GM21526 (cell line): ENCODE measurements around the gene DISC1.
"Not testable (repeated sequence)": the region's sequence is repeated elsewhere in the genome, so short reads cannot be mapped to it uniquely, and the experiment has no call there.

Source experiments
- ATAC-seq: cut with Tn5 transposase; IDR thresholded peaks from one replicate; pipeline ENCODE4 v1.9.1; 2021; ENCODE audit warnings: moderate library complexity; ENCODE audit not compliant: unreplicated experiment, low FRiP score

Gene DISC1

DNA sequence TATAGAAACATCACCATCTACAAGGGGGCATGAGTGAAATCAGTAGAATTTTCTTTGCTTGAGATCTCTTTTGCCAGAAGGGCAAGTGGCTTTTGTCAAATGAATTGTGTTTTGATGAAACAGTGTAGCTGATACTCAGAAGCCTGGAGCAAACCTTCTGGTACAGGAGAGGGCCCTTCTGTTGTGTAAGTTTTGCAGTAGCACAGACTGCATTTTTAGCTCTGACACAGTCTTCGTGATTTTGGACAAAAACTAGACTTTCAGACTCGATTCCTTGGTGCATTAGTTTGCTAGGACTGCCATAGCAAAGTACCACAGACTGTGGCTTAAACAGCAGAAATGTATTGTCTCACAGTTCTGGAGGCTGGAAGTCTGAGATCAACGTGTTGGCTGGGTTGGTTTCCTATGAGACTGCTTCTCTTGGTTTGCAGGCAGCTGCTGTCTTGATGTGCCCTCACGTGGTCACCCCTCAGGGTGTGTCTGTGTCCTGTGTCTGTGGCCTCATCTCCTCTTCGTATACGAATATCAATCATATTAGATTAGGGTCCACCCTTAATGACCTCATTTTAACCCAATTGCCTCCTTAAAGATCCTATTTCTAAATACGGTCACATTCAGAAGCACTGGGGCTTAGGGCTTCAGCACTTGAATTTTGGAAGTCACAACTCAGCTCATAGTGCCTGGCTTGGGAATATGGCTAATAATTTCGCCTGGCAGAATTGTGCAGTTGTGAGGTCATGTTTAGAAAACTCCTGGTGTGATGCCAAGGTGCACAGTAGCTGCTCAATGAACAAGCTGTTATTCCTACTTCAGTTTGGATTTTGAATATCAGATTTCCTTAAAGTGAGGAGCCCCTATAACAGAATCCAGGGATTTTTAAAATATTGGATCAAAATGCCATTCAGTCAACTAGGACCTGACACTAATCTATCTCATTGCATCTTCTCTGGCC is 21.2 kb upstream of the DISC1 start:
- ATAC-seq, result no peak

DNA sequence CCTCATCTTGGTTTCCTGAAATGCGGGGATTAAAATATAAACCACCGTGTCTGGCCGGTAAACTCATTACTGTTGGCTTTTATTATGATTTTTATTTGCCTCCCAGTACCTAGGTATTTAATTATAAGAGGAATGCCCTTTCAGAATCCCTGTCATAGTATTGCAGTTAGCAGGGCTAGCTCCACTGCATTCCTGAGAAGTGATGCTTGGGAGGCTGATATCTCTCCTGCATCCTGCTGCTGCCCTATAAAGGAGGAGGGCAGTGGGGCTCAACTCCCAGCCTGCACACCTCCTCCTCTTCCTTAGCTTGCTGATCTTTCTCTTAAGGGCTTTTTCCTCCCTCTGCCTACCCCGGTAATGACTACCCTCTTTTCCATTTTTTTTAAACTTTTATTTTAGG is 19.9 kb upstream of the DISC1 start:
- no peak for ATAC-seq

DNA sequence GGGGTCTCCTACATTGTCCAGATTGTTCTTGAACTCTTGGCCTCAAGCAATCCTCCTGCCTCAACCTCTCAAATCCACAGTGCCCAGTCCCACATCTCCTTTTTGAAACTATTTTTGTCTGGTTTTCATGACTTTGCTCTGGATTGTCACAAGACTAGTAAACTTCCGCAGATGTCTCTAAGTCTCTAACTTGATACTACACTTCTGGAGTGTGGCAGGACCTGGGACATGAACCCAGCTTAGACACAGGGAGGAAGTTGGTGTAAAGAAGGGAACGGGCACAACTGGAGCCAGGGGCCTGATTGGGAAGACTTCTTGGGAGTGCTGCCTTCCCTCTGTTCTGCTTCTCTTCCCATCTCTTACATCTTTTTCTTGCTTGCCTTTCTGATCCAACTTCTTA is 16.2 kb upstream of the DISC1 start:
- ATAC-seq, result no peak

DNA sequence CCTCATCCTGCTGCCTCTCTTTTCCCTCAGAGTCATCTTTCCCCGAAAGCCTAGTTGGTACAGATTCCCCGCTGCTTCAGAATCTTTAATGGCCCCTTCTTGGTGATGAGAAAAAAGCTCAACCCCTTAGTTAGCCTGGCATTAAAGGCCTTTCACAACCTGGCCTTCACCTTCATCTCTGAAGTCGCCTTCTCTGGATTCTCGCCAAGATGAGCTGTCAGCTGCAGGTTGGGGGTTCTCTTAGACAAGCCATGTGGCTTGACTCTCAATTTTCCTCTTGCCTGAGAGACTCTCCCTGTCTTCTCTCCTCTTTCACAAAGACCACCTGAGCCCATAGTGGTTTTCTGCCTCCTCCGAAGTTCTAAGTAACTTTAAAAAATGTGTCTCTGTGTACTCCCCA is 15.5 kb upstream of the DISC1 start:
- no peak for ATAC-seq

DNA sequence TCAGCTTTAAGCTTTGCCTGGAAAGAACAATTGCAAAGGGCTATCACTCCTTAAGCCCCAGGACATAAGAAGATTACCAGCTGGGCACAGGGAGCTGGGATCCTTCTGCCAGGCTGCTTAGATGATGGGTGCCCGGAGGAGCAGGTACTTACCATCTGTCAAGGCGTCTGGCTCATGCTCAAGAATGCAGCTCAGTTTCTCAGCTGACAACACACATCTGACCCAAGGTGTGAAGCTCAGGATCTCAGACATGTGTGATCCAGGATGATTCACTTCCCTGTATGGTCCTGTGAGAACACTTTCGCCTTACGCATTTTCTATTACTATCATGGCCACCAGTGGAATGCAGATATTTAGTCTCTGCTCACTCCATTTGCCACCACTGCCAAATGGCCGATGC is 14.7 kb upstream of the DISC1 start:
- no peak for ATAC-seq

DNA sequence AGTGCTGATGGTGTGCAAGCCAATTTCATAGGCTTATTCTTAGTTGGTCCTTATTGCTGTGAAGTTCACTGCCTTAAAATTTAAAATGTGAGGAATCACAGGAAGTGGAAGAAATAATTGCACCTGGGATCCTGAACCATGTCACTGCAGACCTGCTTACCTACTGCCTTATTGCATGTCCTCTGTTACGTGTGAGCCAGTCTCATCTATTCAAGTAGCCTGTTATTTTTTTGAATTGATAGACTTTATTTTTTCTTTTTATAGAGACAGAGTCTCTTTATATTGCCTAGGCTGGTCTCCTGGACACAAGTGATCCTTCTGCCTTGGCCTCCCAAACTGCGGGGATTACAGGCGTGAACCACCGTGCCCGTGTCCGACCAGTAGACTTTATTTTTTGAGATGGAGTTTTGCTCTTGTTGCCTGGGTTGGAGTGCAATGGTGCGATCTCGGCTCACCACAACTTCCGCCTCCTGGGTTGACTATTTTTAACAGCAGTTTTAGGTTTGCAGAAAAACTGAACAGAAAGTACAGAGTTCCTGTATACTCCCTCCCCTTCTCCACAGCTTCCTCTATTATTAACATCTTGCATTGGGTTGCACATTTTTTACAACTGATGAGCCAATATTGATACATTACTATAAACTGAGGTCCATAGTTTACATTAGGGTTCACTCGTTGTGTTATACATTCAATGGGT is 14.0 kb upstream of the DISC1 start:
- ATAC-seq, result peak; percentile 91

DNA sequence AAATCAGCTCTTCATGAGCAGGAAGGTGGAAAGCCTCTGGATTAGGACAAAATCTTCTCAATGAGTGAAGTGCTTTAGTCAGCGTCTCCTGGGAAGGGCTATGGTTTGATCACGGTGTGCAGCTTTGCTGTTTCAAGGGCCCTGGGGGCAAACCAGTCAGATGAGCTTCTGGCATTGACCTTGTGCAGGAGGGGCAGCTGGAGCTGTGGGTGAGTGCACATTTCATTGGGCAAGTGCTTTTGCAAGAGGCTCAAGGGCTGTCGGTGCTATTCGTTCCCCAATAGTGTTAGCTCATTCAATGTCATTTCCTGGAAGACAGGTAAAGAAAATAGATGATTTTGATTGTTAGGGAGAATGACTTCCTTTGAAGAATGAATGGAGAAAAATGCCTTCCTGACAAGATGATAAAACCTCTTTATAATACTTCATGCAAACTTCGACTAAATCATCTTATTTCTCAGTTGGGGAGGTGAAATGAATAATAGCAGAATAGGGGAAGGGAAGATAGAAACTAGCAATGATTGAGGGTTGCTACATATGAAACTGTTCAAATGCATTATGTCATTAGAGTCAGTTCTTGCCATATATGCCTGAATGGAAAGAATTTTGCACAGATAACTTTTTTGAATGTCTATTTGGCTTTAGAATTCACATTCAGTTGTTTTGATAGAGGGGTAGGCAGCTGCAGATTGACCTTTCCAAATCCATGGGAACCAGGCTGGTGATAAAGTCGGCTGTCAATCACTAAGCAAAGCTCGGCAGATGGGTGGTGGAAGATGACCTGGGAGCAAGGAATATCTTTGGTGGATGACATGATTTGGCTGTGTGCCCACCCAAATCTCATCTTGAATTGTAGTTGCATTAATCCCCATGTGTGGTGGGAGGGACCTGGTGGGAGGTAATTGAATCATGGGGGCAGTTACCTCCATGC is 12.9 kb upstream of the DISC1 start:
- no peak for ATAC-seq

DNA sequence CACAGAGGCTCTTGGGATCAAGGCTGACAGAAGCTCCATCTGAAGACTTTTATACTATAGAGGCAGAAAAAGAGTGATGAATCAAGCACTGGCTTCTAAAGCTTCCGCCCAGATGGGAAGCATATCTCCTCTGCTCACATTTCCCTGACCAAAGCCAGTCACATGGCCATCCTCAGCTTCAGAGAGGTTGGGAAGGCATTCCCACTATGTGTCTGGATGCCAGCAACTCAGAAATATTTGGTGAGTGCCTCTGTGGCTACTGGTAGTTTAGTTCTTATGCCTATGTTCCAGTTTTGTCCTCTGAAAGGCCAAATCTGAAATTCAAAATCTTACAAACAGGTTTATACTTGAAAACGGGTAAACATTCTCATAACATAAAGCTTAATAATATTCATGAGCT is 9.9 kb upstream of the DISC1 start:
- ATAC-seq, result no peak

DNA sequence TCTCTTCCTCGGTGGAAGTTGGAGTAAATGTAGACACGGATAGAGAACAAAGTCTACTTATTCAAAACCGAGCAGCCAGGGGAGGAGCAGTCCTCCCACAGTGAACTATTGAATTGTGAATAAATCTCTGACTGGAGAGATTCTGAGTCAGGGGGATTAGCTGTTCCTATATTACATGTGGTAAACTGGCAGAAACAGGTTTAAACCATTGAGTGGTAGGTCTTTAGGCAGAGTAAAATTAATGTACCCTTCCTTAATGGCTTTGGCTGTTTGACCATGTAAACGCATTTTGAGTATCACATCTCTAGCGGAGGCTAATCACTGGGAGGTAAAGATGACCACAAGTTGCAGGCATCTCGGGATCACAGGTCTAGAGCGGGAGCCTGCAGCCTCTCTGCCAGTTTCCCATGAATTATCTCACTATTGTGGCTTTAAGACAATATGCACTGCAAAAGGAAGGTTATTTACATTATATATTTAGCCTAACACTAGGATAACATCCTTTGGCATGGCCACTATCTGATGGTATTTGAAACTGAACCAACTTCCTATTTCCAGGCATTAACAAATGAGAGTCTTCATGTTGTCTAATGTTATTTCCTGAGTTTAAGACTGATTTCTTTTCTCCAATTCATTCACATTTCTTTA is 7.9 kb upstream of the DISC1 start:
- ATAC-seq, result no peak

DNA sequence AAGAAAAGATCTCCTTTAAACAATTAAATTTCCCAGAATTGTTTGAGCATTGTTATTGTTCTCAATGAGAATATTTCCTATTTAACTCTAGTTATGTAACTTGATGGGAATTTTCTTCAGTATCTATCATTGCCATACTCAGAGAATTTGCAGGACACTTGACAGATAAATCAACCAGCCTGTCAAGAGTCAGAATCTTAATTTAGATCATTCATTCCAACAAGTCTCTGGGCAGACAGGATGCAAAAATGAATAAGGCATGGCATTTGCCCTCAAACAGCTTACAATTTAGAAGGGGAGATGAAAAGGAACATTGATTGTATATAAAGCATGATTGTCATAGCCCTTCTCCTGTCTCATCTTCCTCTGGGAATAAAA is 7.3 kb upstream of the DISC1 start:
- ATAC-seq, result no peak

DNA sequence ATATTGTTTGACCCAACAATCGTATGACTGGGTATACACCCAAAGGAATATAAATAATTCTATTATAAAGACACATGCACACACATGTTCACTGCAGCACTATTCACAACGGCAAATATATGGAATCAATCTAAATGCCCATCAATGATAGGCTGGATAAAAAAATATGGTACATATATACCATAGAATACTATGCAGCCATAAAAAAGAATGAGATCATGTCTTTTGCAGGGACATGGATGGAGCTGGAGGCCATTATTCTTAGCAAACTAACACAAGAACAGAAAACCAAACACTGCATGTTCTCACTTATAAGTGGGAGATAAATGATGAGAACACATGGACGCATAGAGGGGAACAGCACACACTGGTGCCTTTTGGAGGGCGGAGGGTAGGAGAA is 1.5 kb upstream of the DISC1 start:
- ATAC-seq, result not testable (repeated sequence)

DNA sequence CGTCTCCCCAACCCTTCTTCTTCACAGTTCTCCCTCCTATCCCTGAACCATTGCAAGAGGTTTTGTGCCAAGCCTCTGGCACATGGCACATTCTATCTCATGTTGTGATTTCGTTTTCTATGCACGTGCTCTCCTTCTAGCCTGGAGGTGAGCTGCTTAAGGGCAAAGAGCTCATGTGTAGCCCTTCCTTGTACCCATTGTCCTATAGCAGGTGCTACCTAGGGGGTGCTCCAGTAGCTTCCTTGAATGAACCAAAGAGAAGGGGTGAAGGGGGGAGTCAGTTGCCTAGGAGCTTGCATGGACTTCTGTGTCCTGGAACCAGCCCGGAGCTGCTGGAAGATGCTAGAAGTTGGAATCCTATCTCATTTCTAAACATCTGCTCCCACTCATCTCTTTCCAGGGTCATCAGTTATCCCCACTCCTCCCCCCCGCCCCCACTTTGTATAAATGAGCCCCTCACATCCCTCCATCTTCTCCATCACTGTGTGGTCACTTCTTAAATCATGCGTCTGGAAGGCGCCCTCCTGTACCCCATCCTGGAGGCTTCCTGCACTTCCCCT is 535 bp upstream of the DISC1 start:
- no peak for ATAC-seq

DNA sequence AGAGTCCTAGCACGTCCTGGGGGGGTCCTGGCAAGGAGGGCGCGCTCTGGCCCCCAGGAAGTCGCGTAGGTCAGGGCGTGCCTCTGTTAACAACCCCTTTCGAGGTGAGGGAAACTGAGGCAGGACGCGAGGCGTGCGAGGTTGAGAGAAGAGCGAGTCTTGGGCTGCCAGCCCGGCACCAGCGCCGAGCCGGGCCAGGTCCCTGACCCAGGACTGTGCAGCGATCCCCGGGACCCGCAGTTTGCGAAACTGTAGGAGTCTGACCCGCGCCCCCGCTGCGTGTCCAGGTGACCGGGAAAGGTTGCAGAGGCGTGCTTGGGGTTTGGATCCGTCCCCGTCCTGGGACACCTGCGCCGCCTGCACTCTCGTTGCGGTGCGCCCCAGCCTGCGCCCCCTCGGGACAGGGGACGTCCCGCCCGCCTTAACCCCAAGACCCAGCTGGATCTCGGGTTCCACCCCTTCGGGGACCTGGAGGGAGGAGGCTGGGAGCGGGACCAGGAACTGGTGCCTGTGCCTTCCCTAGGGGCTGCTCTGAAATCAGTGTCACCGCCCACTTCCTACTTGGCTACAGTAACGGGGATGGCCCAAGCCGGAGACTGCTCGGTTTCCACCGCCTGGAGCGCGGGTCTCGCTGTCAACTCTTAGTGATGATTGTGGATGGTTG is 493 bp downstream of the DISC1 start:
- ATAC-seq, result peak; percentile 44

DNA sequence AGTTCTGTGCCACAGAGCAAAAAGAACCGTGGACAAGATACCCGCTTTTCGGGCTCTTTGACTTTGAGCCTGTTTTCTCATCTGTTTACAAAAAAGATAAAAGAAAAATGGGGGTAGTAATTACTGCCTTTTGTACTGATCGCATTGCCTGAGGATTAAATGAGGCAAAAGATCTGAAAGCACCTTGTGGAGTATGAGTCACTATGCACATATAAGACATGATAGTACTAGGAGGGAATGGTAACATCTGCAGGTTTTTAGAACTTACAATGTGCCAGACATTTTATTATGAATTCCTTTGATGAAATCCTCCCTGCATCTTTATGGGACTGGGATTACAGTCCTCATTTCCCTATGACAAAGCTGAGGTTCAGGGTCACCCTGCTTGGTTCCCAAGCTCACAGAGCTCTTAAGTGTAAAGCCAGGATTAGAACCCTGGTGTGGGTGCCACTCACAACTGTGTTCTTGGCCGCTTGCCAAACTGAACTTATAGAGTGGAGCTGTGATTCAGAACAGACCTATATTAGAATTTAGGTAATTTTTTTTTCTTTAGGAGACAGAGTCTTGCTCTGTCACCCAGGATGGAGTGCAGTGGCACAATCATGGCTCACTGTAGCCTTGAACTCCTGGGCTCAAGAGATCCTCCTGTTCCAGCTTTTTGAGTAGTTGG is 1.8 kb downstream of the DISC1 start:
- ATAC-seq, result no peak

DNA sequence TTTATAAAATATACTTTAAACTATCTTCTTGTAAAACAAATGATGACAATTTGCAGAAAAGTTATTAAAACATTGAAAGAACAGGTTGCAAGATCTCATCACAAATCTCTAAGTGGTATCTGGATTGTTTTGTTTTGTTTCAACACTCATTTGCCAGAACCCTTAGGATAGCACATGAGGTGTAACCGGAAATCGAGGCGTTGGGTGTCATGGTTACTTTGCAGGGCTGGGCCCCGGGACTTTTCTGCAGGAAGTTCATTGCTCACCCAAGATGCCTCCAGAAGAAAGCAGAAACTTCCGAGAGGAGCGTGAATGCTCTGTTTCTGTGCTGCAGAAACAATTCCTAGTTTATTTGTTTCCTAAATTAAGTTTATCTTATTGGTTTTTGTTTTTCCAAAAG is 2.5 kb downstream of the DISC1 start:
- ATAC-seq, result no peak

DNA sequence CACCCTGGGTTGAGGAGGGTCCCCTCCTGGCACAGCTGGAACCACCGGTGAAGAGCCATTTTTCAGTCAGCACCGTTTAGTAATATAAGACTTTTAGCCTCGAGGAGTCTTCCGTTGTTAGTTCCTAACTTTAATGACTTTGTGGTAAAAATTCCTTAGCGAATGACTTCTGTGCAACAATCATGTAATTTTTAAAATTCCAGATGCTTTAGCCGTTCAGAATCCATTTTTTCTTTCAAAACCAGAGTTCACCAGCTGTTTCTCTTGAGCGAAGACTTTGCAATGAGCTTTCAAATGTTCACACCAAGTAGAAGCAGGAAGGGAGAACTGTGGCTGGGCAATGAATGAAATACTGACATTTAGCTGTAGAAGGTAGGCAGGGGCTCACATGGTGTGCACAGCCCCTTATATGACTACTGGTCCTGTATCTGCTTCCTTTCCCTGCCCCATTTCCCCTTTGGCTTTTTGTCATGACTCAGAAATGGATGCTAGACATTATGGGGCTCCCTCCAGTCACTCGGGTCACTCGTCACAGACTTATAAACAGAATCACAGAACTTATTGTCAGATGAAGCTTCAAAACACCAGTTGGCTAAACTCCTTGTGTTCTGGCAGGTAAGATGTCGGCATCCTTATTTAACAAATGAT is 4.1 kb downstream of the DISC1 start:
- ATAC-seq, result no peak

DNA sequence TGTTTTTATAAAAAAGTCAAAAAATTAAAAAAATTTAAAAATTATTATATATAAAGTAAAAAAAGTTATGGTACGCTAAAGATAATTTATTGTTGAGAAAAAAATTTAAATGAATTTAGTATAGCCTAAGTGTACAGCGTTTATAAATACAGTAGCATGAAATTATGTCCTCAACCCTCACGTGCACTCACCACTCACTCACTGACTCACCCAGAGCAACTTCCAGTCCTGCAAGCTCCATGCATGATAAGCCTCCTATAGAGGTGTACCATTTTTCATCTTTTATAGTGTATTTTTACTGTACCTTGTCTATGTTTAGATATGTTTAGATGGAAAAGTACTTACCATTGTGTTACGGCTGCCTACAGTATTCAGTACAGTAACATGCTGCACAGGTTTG is 5.1 kb downstream of the DISC1 start:
- no peak for ATAC-seq

DNA sequence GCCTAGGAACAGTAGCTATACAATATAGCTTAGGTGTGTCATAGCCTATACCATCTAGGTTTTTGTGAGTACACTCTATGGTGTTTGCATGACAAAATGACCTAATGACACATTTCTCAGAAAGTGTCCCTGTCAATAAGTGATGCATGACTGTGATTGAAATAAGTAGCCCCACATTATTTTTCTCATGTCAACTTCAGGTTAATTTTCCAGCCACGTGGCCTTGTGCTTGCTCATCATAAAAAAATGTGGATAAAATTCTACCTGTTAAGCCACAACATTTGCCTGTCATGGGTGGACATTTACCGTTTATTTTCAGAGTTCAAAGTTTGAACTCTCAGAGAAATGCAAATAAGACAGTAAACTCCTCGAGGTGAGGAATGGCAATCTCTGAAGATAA is 5.5 kb downstream of the DISC1 start:
- no peak for ATAC-seq
